GM19468 (cell line): ENCODE data around the gene ZNF277.

Experiments
- ATAC-seq: cut with Tn5 transposase; IDR thresholded peaks from one replicate; pipeline ENCODE4 v1.9.1; 2021; ENCODE audit warnings: mild to moderate bottlenecking, moderate library complexity, moderate number of reproducible peaks; ENCODE audit not compliant: unreplicated experiment; ENCODE audit errors: extremely low read depth

ZNF277 gene

GRCh38 chr7:112336261-112336660, 129.8 kb downstream of the ZNF277 start:
- ATAC-seq: no peak

DNA sequence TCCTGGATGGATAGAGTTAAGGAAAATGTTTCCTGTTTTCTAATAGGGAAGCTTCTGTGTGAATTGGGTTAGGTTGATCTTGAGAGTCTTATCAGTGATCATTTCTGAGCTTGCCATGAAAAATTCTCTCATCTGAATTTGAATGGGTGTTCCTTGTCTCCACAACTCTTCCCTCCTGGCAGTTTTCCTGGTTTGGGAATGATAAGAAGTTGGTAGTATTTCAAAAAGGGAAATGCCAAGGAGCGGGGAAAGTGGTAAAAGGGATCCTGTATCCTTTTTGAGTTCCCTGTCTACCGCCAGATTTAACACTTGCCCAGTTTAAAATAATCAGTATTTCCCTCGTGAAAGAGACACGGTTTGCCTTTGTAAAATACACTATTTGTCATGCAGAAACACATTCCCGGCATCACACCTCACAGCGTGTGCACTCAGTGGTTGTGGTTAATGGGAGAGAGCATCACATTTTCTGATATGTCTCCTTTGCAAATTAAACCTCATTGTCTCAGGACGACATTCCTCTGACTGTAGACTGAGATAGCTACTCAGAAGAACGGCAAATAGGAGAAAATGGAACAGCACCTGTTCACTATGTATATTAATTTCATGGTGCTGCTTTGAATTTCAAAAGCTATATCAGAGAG, 130.6 kb downstream of the ZNF277 start:
- no peak for ATAC-seq

- no peak for ATAC-seq
These were observed 131.4 kb downstream of the ZNF277 start for GRCh38 chr7:112337892-112338291.

- no peak for ATAC-seq
These were observed 132.3 kb downstream of the ZNF277 start for GRCh38 chr7:112338786-112339185.

- ATAC-seq: no peak
These were observed 135.0 kb downstream of the ZNF277 start for GRCh38 chr7:112341464-112341863.

- ATAC-seq: no peak
These were observed 140.0 kb downstream of the ZNF277 start for GRCh38 chr7:112346381-112347060.

- ATAC-seq: no peak
These were observed 140.6 kb downstream of the ZNF277 start for GRCh38 chr7:112347088-112347487.

DNA sequence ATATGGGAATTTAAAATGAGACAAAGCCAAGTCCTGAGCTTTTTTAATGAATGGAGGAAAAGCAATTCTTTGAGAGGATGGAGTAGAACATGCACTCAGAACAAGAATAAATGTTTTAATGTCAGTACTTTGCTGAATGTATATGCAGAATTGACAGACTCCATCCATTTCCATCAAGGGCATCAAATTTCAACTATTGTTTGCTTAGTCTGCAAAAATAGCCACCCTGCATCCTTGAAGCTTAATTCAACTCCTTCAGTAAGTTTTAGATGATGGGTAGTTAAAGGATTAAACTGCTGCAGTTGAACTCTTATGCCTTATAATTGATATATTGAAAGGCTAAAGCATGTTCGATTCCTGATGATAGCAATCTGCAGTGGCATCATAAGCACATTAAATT, 144.1 kb downstream of the ZNF277 start:
- ATAC-seq: no peak

DNA sequence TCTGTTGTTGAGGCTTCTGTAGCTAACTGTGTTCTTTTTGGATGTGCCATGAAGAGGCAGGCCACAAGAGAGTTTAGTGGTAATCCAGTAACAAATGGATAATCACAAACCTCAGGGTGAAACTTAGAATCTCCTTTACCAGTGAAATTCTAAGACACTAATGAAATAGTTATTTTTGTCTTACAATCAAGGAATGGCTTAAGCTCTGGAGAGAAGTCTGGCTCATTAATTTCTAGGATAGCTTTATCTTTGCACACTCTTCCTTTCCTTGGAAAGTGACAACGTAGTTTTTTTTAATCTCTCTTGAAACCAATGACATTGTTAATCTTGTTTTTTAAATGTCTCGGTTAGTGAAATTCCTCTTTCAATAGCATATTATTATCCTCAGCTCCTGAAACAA, 150.1 kb downstream of the ZNF277 start:
- ATAC-seq: no peak

- no peak for ATAC-seq
These were observed 150.6 kb downstream of the ZNF277 start for GRCh38 chr7:112357136-112357535.

GRCh38 chr7:112358513-112358912, 152.0 kb downstream of the ZNF277 start:
- ATAC-seq: no peak

DNA sequence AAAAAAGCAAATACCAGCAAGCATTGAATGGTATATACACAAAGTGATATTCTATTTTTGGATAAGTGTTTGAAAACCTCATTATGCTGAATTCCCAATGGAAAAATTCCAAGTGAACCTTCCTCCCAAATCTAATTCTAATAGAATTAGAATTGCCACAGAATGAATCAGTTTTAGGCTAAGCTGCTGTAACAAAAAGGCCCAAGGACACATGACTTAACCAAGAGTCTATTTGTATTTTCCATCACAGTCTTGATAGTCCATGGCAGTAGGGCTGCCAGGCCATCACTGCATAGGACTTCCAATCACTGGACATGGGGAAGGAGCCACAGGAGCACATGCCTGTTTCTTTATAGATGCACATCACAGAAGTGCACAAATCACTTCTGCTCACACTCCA, 152.6 kb downstream of the ZNF277 start:
- ATAC-seq: no peak

- no peak for ATAC-seq
These were observed 154.2 kb downstream of the ZNF277 start for GRCh38 chr7:112360681-112361080.

- ATAC-seq: no peak
These were observed 154.7 kb downstream of the ZNF277 start for GRCh38 chr7:112361154-112361553.

GRCh38 chr7:112362053-112362650, 155.7 kb downstream of the ZNF277 start:
- ATAC-seq: no peak

GRCh38 chr7:112362731-112363131, 156.2 kb downstream of the ZNF277 start:
- no peak for ATAC-seq

DNA sequence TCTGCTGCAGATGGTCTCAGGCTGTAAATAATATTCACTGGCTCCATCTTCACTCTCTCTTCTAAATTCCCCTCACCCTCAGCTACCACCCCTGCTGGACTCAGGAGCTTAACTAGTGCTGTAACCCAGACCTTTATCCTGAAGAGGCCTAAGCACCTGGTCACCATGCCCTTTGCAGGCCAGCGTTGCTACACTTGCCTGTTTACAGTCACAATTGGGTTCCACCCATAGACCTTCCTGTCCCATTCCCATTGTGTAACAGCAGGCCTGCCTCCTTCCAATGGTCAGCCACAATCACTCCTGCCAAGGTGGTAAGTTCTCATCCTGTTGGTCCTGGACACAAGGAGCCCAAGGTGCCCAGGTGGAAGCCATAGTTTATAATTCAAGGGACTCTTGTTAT, 157.9 kb downstream of the ZNF277 start:
- no peak for ATAC-seq

- ATAC-seq: no peak
These were observed 159.1 kb downstream of the ZNF277 start for GRCh38 chr7:112365551-112365950.

GRCh38 chr7:112366886-112367285, 160.4 kb downstream of the ZNF277 start:
- no peak for ATAC-seq

GRCh38 chr7:112370436-112370835, 163.9 kb downstream of the ZNF277 start:
- ATAC-seq: no peak

DNA sequence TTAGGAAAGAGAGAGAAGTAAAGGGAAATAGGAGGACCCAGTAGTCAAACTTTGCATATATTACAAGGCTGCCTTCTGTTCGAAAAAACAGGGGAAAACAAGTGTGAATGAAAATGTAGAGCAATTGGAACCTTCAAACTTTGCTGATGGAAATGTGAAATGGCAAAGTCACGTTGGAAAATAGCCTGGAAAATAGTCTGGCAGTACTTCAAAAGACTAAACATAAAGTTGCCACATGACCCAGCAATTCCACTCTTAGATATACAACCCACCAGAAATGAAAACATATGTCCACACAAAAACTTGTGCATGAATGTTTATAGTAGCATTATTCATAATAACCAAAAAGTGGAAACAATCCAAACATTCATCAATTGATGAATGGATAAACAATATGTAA, 165.2 kb downstream of the ZNF277 start:
- no peak for ATAC-seq

DNA sequence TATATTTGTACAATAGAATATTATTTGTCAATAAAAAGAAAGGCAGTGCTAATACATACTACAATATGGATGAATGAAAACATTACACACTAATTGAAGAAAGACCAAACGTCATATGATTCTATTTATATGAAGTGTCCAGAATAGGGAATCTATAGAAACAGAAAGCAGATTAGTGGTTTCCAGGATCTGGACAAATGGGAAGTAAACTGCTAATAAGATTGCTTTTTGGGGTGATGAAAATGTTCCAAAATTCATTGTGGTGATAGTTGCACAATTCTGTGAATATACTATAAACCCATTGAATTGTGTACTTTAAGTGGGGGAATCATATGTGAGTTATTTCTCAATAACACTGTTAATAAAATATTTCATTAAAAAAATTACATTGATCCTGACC, 165.6 kb downstream of the ZNF277 start:
- ATAC-seq: no peak
